Gastroesophageal sphincter (tissue), 3 donors: ENCODE data around the gene ACOX1.

Source experiments
- POLR2A ChIP-seq, 2 donors: fragments of 450-650 bp; IDR thresholded peaks; one replicate each; pipeline ENCODE4 v1.6.1; 2017; ENCODE audit warnings: antibody characterized with exemption in 2 of 2, mild to moderate bottlenecking in 2 of 2, moderate library complexity in 1 of 2
- POLR2AphosphoS5 ChIP-seq: sonication (generic); formaldehyde crosslinking; IDR thresholded peaks from one replicate; pipeline ENCODE4 v1.6.1; 2017; ENCODE audit warnings: antibody characterized with exemption
- TF ChIP-seq, protein P1 (sequence below), 4 experiments: fragments of 200-600 bp in 2 of 4; fragments of 450-650 bp in 2 of 4; sonication (generic) in 1 of 4; IDR thresholded peaks; one replicate each; pipeline ENCODE4 v1.5.1; 2017 to 2019; ENCODE audit warnings: antibody characterized with exemption in 4 of 4, mild to moderate bottlenecking in 2 of 4, moderate library complexity in 2 of 4

DNA sequence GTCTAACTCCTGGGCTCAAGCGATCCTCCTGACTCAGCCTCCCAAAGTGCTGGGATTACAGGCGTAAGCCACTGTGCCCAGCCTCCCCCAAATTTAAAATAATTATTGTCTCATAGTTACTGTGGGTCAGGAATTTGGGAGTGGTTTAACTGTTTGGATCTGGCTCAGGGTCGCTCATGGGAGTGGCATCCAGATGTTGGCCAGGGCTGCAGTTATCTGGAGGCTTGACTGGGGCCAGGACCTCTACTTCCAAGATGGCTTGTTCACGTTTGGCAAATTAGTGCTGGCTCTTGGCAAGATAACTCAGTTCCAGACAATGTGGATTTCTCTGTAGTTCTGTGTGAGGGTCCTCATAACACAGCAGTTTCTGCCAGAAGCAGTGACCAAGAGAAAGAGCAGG, 8.1 kb upstream of the ACOX1 start:
- TF ChIP-seq, protein P1, sequence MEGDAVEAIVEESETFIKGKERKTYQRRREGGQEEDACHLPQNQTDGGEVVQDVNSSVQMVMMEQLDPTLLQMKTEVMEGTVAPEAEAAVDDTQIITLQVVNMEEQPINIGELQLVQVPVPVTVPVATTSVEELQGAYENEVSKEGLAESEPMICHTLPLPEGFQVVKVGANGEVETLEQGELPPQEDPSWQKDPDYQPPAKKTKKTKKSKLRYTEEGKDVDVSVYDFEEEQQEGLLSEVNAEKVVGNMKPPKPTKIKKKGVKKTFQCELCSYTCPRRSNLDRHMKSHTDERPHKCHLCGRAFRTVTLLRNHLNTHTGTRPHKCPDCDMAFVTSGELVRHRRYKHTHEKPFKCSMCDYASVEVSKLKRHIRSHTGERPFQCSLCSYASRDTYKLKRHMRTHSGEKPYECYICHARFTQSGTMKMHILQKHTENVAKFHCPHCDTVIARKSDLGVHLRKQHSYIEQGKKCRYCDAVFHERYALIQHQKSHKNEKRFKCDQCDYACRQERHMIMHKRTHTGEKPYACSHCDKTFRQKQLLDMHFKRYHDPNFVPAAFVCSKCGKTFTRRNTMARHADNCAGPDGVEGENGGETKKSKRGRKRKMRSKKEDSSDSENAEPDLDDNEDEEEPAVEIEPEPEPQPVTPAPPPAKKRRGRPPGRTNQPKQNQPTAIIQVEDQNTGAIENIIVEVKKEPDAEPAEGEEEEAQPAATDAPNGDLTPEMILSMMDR (IDR thresholded peaks at IDR 0.05), result no peak
- TF ChIP-seq POLR2AphosphoS5 (no peak), POLR2A (IDR thresholded peaks at IDR 0.05) (no peak)
